Activated CD4-positive, alpha-beta memory T cell treated with anti-CD3 and anti-CD28 coated beads for 36 hours (primary cell): ENCODE results near the gene SPIB. TPM values are rescaled to one million over a fixed set of nuclear protein-coding genes. Genes with fewer than 3 reads are reported as not detected.

Source experiments
- CTCF ChIA-PET: fragments of 350-600 bp; sonication (Branson Sonifier 250); formaldehyde crosslinking; loops from one replicate; lab custom pipeline; 2021; ENCODE audit warnings: antibody characterized with exemption, inconsistent platforms; lab: Charles Lee
- POLR2A ChIA-PET: fragments of 350-600 bp; sonication (Branson Sonifier 250); formaldehyde crosslinking; loops from one replicate; lab custom pipeline; 2021; ENCODE audit warnings: antibody characterized with exemption; lab: Charles Lee
- DNase-seq: peaks from one replicate; pipeline ENCODE4 v3.0.0-alpha.2; 2020
- H3K27ac Mint-ChIP-seq: one replicate; pipeline ENCODE4 v1.8.0; 2021; ENCODE audit warnings: mixed read lengths
- H3K27me3 Mint-ChIP-seq: one replicate; pipeline ENCODE4 v1.8.0; 2021; ENCODE audit warnings: mixed read lengths
- H3K36me3 Mint-ChIP-seq: one replicate; pipeline ENCODE4 v1.8.0; 2021; ENCODE audit warnings: mixed read lengths
- H3K4me1 Mint-ChIP-seq: one replicate; pipeline ENCODE4 v1.8.0; 2021; ENCODE audit warnings: low read depth, mixed read lengths
- H3K4me3 Mint-ChIP-seq: one replicate; pipeline ENCODE4 v1.8.0; 2021; ENCODE audit warnings: mild to moderate bottlenecking, mixed read lengths
- H3K9me3 Mint-ChIP-seq: one replicate; pipeline ENCODE4 v1.8.0; 2021; ENCODE audit warnings: mixed read lengths
- intact Hi-C: fragments of 100-400 bp; cut with micrococcal nuclease; formaldehyde crosslinking; loops from one replicate; pipeline ENCODE4 v1.15.1; 2023
- total RNA-seq, 2 experiments: library from RNA; stranded (reverse); gene quantifications; one replicate each; pipeline ENCODE4 v1.2.3, GENCODE V29; 2021

SPIB gene
- total RNA-seq, 2 experiments from 2014 or later, result 0.45 to 0.80 TPM

- intact Hi-C loops, result no loop called here
- Mint-ChIP-seq H3K9me3 (no peaks in the 10 kb centered on the region), H3K4me3 (no peak overlapping the region), H3K27ac (no peak overlapping the region), H3K36me3 (peaks cover 32% of the 10 kb centered on the region), H3K27me3 (no peaks in the 10 kb centered on the region), H3K4me1 (no peaks in the 10 kb centered on the region)
- CTCF ChIA-PET, result no interaction called here
- no peak for DNase-seq
- POLR2A ChIA-PET, result no interaction called here
These were observed 24.7 kb upstream of the SPIB start for GRCh38 chr19:50394017-50394416.

- Mint-ChIP-seq H3K9me3 (no peaks in the 10 kb centered on the region), H3K4me3 (no peak overlapping the region), H3K27ac (no peak overlapping the region), H3K36me3 (peaks cover 23% of the 10 kb centered on the region), H3K27me3 (no peaks in the 10 kb centered on the region), H3K4me1 (no peaks in the 10 kb centered on the region)
- POLR2A ChIA-PET, result no interaction called here
- intact Hi-C loops, result no loop called here
- DNase-seq, result no peak
- CTCF ChIA-PET, result interaction anchor here (0.6 kb wide), 1 partner anchor 16 kb away, joined by 3 read pairs; no protein-coding TSS in a partner anchor
These were observed 19.9 kb upstream of the SPIB start for GRCh38 chr19:50398675-50399367.

- POLR2A ChIA-PET, result no interaction called here
- H3K27ac Mint-ChIP-seq, result no peak overlapping the region
These were observed 19.4 kb upstream of the SPIB start for GRCh38 chr19:50399368-50399745.

GRCh38 chr19:50401605-50402450, 16.9 kb upstream of the SPIB start:
- H3K27ac Mint-ChIP-seq, result no peak overlapping the region
- ChIA-PET CTCF (no interaction called here), POLR2A (no interaction called here)
- no peaks in the 10 kb centered on the region for H3K4me1 Mint-ChIP-seq
- peaks cover 31% of the 10 kb centered on the region for H3K36me3 Mint-ChIP-seq
- H3K4me3 Mint-ChIP-seq, result no peak overlapping the region
- intact Hi-C loops, result no loop called here
- H3K9me3 Mint-ChIP-seq, result no peaks in the 10 kb centered on the region
- DNase-seq, result no peak
- H3K27me3 Mint-ChIP-seq, result no peaks in the 10 kb centered on the region

More at GRCh38 chr19:50399368-50399745, 19.4 kb upstream of the SPIB start:
- Mint-ChIP-seq H3K27me3 (no peaks in the 10 kb centered on the region), H3K4me1 (no peaks in the 10 kb centered on the region), H3K4me3 (no peak overlapping the region), H3K36me3 (peaks cover 23% of the 10 kb centered on the region), H3K9me3 (no peaks in the 10 kb centered on the region)
- no peak for DNase-seq
- CTCF ChIA-PET, result no interaction called here
- intact Hi-C loops, result no loop called here

GRCh38 chr19:50402544-50403301, 16.0 kb upstream of the SPIB start:
- Mint-ChIP-seq H3K36me3 (peaks cover 34% of the 10 kb centered on the region), H3K4me1 (no peaks in the 10 kb centered on the region), H3K27me3 (no peaks in the 10 kb centered on the region), H3K9me3 (no peaks in the 10 kb centered on the region), H3K27ac (no peak overlapping the region), H3K4me3 (no peak overlapping the region)
- intact Hi-C loops, result no loop called here
- CTCF ChIA-PET, result no interaction called here
- no peak for DNase-seq
- POLR2A ChIA-PET, result no interaction called here

- CTCF ChIA-PET, result no interaction called here
These were observed 12.4 kb upstream of the SPIB start for GRCh38 chr19:50406156-50406820.

GRCh38 chr19:50406829-50407228, 11.9 kb upstream of the SPIB start:
- Mint-ChIP-seq H3K36me3 (peaks cover 37% of the 10 kb centered on the region), H3K27me3 (no peaks in the 10 kb centered on the region), H3K9me3 (no peaks in the 10 kb centered on the region), H3K4me1 (no peaks in the 10 kb centered on the region), H3K4me3 (no peak overlapping the region), H3K27ac (no peak overlapping the region)
- ChIA-PET CTCF (no interaction called here), POLR2A (no interaction called here)
- no peak for DNase-seq
- intact Hi-C loops, result no loop called here

More at GRCh38 chr19:50406156-50406820, 12.4 kb upstream of the SPIB start:
- Mint-ChIP-seq H3K27ac (no peak overlapping the region), H3K27me3 (no peaks in the 10 kb centered on the region), H3K4me3 (no peak overlapping the region), H3K36me3 (peaks cover 39% of the 10 kb centered on the region), H3K9me3 (no peaks in the 10 kb centered on the region), H3K4me1 (no peaks in the 10 kb centered on the region)
- intact Hi-C loops, result no loop called here
- DNase-seq, result no peak
- POLR2A ChIA-PET, result no interaction called here

GRCh38 chr19:50409347-50409746, 9.4 kb upstream of the SPIB start:
- ChIA-PET POLR2A (interaction anchor here (0.9 kb wide), 2 partner anchors 9 to 23 kb away, joined by 3 to 4 read pairs; partner anchors contain the start of gene SPIB), CTCF (no interaction called here)
- Mint-ChIP-seq H3K4me3 (no peak overlapping the region), H3K4me1 (no peaks in the 10 kb centered on the region), H3K27me3 (no peaks in the 10 kb centered on the region), H3K9me3 (no peaks in the 10 kb centered on the region), H3K27ac (no peak overlapping the region), H3K36me3 (peaks cover 38% of the 10 kb centered on the region)
- no peak for DNase-seq
- intact Hi-C loops, result no loop called here

- ChIA-PET POLR2A (interaction anchor here (0.9 kb wide), 1 partner anchor 9 kb away, joined by 3 read pairs; the partner anchor contains the start of gene SPIB), CTCF (interaction anchor here (1.1 kb wide), 2 partner anchors 41 to 53 kb away, joined by 4 read pairs; no protein-coding TSS in a partner anchor)
- no peak for DNase-seq
- no peaks in the 10 kb centered on the region for H3K27me3 Mint-ChIP-seq
- intact Hi-C loops, result no loop called here
- H3K4me3 Mint-ChIP-seq, result no peak overlapping the region
- H3K36me3 Mint-ChIP-seq, result peaks cover 44% of the 10 kb centered on the region
- H3K4me1 Mint-ChIP-seq, result no peaks in the 10 kb centered on the region
- H3K9me3 Mint-ChIP-seq, result no peaks in the 10 kb centered on the region
- H3K27ac Mint-ChIP-seq, result no peak overlapping the region
These were observed 8.6 kb upstream of the SPIB start for GRCh38 chr19:50410109-50410508.

- intact Hi-C loops, result no loop called here
These were observed 6.3 kb upstream of the SPIB start for GRCh38 chr19:50412419-50412818.

GRCh38 chr19:50413096-50413495, 5.6 kb upstream of the SPIB start:
- Mint-ChIP-seq H3K36me3 (peaks cover 33% of the 10 kb centered on the region), H3K27ac (no peak overlapping the region), H3K27me3 (no peaks in the 10 kb centered on the region), H3K4me1 (no peaks in the 10 kb centered on the region), H3K9me3 (no peaks in the 10 kb centered on the region), H3K4me3 (no peak overlapping the region)
- intact Hi-C loops, result no loop called here
- CTCF ChIA-PET, result interaction anchor here (3.6 kb wide), 1 partner anchor 56 kb away, joined by 13 read pairs; no protein-coding TSS in a partner anchor
- DNase-seq, result no peak
- POLR2A ChIA-PET, result no interaction called here

More at GRCh38 chr19:50412419-50412818, 6.3 kb upstream of the SPIB start:
- Mint-ChIP-seq H3K27ac (no peak overlapping the region), H3K27me3 (no peaks in the 10 kb centered on the region), H3K4me3 (no peak overlapping the region), H3K36me3 (peaks cover 33% of the 10 kb centered on the region), H3K4me1 (no peaks in the 10 kb centered on the region), H3K9me3 (no peaks in the 10 kb centered on the region)
- ChIA-PET POLR2A (no interaction called here), CTCF (interaction anchor here (3.6 kb wide), 1 partner anchor 55 kb away, joined by 13 read pairs; no protein-coding TSS in a partner anchor)
- DNase-seq, result no peak
